Left forelimb (tissue), 1 donor: Measurements from ENCODE around the gene RNF121.

Experiments
- DNase-seq: peaks from one replicate; pipeline ENCODE4 v3.0.0-alpha.2; 2018; ENCODE audit warnings: low spot score

Gene RNF121

DNA sequence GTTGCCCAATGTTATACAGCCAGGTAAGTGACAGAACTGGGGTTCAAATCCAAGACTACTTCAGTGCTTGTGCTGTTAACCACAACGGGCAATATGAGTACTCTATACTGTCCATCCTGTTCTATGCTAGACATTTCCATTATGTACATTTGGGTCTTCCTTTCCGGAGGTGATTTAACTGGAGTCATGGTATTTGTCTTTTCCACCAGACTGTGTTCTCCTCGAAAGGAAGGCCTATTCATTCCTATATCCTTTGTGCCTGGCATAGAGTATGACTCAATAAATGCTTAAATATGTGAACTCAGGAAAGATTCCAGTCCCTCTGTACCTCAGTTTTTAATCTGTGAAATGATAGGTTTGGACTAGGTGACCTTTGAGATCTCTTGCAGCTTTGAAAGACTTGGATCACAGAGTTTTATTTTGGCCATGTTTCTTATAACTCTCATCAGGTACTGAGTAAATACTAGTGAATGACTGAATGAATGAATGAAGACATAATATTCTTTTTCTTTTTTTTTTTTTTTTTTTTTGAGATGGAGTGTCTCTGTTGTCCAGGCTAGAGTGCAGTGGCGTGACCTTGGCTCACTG, 6.6 kb downstream of the RNF121 start:
- no peak for DNase-seq

GRCh38 chr11:71936825-71937224, 8.0 kb downstream of the RNF121 start:
- DNase-seq, result no peak

GRCh38 chr11:71937826-71938225, 9.0 kb downstream of the RNF121 start:
- no peak for DNase-seq

DNA sequence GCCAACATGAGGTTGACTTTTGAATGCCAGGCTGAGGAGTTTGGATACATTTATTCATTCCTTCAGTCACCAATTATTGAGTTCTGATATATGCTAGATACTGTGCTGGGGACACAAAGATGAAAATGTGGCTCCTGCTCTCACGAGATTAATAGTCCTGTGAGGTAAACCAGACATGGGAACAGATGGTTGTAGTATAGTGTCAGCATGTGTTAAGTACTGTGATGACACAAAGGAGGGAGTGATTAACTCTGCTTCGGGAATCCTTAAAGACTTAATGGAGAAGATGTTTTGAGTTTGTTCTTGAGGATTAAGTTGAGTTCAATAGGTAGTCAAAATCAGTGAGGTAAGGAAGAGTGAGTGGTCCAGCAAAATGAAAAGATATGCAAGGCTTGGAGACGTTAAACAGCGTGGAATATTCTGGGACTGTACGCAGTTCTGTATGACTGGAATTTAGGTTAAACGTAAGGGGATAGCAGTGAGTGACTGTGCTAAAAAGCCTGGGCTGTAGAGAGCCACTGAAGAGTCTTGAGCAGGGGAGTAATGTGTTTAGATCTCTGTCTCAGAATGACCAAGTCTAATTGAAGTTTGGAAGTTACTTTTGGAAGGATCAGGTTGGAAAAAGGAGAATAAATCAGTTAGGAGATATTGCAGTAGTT, 11.8 kb downstream of the RNF121 start:
- DNase-seq, result no peak

DNA sequence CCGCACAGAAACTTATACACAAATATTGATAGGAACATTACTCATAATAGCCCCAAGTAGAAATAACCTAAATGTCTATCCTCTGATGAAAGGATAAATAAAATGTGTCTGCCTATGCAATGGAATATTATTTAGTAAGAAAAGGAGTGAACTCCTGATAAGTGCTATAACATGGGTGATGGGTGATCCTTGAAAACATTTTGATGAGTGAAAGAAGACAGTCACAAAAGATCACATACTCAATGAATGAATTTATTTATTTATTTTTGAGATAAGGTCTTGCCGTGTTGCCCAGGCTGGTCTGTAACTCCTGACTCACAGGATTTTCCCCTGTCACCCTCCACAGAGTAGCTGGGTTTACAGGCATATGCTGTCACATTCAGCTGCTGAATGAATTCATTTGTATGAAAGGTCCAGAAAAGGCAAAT, 17.3 kb downstream of the RNF121 start:
- no peak for DNase-seq

DNA sequence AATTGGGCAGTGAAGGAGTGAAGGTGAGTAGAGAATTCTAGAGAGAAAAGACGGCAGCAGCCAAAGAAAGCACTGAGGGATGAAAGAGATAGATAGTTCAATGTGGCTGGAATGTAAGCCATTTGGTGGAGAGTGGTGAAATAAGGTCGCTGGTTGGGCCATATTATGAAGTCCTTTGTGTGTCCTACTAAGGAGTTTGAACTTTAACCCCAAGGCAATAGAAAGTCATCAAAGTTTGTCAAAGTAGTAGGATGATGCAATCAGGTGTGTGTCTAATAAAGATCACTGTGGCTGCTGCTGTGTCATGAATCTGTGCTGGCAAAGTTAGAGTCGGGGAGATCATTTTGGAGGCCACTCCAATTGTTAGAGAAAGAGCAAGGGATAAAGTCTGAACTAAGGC, 18.7 kb downstream of the RNF121 start:
- no peak for DNase-seq

- no peak for DNase-seq
Measured at GRCh38 chr11:71948314-71949027, 19.6 kb downstream of the RNF121 start.

- DNase-seq, result no peak
Measured at GRCh38 chr11:71949034-71949433, 20.2 kb downstream of the RNF121 start.

DNA sequence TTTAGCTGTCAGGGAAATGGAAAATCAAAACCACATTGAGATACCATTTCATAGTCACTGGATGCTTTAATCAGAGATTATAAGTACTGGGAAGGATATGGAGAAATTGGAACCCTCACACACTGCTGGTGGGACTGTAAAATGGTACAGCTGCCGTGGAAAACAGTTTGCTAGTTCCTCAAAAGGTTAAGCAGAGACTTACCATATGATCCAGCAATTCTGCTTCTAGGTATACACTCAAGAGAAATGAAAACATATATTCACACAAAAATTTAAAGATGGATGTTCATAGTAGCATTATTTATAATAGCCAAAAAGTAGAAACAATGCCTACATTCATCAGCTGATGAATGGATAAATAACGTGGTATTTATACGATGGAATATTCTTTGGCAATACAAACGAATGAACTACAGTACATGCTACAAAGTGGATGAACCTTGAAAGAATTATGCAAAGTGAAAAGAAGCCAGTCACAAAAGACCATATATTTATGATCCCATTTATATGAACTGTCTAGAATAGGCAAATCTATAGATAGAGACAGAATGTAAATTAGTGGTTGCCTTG, 23.0 kb downstream of the RNF121 start:
- DNase-seq, result no peak

DNA sequence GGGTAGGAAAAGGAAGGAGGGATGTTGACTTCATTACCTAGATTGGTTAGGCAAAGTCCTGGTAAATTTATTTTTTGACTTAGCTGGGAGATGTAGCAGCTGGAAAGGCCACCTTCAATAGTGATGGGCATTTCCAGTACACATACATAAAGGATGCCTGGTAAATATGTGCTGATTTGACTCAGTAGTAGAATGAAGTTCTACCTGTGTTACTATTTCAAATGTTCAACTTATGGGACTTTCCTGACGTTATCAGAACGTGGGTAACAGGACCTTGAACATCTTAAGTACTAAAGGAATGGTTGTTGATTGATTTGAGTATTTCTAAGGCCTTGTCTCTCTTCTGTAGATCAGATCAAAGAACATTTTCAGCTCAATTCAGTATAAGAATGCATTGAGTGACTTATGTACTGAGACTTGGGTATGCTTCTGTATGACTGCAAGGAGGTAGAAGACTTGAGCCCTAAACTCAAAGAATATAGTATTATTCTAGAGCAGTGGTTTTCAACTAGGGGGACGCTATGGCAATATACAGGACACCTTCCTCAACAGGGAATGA, 27.1 kb downstream of the RNF121 start:
- no peak for DNase-seq

GRCh38 chr11:71962428-71963038, 33.7 kb downstream of the RNF121 start:
- DNase-seq, result no peak

- DNase-seq, result no peak
Measured at GRCh38 chr11:71963468-71963867, 34.6 kb downstream of the RNF121 start.

- no peak for DNase-seq
Measured at GRCh38 chr11:71964641-71965040, 35.8 kb downstream of the RNF121 start.

DNA sequence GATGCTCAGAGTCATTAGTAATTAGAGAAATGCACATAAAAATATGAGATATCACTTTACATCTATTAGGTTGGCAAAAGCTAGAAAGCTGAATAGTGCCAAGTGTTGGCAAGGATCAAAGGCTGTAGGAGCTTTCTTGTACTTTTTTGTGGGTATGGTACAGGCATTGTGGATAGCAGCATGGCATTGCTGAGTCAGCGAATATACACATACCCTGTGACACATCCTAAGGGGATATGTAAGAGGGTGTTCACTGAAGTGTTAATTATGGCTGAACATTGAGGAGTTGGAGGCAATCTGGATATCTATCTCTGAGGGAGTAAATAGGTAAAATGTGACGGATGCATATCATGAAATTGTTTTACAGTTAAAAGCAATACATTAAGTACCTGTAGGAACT, 42.8 kb downstream of the RNF121 start:
- no peak for DNase-seq

DNA sequence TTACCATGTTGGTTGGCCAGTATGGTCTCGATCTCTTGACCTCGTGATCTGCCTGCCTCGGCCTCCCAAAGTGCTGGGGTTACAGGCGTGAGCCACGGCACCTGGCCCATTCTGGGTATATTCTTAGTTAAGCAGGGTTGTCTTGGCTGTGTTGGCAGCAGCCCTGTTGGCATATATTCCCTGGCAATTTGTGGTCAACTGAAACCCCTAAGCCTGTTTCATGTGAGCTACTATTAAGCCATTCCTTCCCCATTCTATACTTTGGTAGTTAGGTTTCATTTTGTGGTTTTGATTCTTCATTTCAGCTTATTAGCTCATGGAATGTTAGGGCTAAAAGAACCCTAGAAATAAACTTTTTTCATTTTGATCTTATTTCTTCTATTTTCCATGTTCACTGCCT, 47.7 kb downstream of the RNF121 start:
- no peak for DNase-seq

GRCh38 chr11:71977090-71977489, 48.2 kb downstream of the RNF121 start:
- DNase-seq, result no peak

DNA sequence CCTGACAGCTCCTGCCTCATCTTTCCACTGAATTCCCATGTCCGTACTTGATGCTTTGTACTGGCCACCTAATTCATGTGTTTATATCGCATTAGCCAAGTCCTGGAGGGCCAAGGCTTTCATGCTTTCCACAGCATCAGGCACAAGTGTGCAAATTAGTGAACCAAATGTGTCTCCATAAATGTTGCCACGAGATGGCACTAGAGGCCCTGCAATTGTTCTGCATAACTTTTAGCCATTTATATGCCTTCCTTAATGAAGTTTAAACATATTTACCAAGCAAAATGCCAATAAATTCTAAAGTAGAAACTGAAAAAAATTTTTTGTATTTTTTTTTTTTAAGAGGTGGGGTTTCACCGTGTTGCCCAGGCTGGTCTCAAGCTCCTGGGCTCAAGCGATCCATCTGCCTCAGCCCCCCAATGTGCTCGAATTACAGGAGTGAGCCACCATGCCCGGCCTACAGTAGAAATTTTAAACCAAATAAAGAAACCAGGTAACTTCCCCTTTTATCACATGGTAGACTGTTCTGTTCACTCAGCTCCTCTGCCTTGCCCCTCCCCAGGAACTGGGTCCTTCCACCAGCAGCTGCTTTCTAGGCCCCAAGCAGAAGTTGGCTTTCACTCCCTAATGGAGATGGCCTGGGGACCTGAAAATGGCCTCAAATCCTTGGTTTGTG, 49.0 kb downstream of the RNF121 start:
- no peak for DNase-seq

DNA sequence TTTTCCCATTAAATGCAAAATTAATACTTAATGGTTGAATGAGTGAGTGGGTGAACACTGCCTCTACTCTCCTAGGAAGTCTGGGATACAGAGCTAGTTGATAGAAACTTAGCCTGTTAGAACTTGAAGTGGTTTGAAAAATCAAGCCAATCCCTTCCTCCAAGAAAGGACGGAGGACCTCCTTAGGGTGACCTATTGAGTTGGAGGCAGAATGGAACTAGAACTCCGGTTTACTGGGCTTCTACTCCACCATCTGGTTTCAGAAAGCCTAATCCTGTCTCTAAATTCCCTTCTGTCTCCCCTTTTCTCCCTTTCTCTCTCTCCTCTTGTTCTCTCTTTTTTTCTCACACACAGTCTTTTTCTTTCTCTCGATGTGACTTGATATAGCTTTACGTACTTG, 50.2 kb downstream of the RNF121 start:
- no peak for DNase-seq

GRCh38 chr11:71979602-71980001, 50.8 kb downstream of the RNF121 start:
- no peak for DNase-seq

GRCh38 chr11:71986131-71986530, 57.3 kb downstream of the RNF121 start:
- no peak for DNase-seq

- DNase-seq, result no peak
Measured at GRCh38 chr11:71987521-71987920, 58.7 kb downstream of the RNF121 start.

DNA sequence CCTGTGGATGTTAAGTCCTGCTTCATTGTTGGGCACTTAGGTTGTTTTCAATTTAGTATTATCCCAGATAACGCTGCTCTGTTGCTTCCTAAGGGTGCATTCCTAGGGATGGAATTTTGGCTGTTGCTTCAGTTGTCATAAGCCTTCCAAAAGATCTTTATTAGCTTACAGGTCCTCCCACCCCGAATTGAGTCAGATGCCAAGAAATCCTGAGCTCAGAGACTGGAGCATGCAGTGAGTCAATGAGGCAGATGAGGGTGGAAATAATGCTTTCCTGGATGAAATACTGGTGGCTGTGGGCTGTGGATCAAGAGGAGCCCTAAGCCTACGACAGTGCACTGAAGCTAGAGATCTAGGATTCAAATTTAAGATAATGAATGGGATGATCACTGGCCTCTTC, 59.2 kb downstream of the RNF121 start:
- DNase-seq, result no peak
